ENCODE measurements around the gene NPHP1. TPM values are rescaled to one million over a fixed set of nuclear protein-coding genes. Genes with fewer than 3 reads are reported as not detected.

NPHP1 gene
- total and polyA plus RNA-seq, 2 of the 8 experiments (the other 6 are each of a cell fraction or from before 2014, with no cell fraction given) = 1.4 to 2.8 TPM

DNA sequence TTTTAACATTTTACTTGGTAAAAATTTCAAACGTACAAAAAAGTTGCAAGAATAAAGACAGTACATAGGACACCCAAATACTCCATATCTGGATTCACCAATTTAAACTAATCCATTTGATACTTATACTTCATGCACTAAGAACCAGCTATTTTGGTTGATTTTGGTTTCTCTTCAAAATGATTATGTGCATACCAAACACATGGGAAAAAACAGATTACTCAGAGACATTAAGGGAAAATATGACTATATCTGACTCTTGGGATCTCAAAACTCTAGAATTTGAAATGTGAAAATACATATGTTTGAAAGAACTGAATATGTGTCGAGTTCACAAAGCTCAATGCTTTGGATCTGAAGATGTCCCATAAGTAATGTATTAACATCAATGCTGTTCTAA lies 73.6 kb downstream of the NPHP1 start:
- no peak overlapping the region for H3K9ac ChIP-seq (replicated peaks in 1 of 4; ENCODE audit: extremely low read depth in 1 of 4, low read depth in 3 of 4, low read length in 3 of 4)
- DNase-seq (ENCODE audit: low read depth in 1 of 2, low spot score in 2 of 2) (no peak), FAIRE-seq (no peak)
- H3K79me2 ChIP-seq (ENCODE audit: control insufficient read depth in 1 of 2, insufficient read depth in 2 of 2, low read length in 2 of 2) = no peaks in the 10 kb centered on the region
- H4K5ac ChIP-seq (ENCODE audit: insufficient read length, low read depth, low read length) = no peak overlapping the region
- ChIA-PET POLR2A (ENCODE audit: partially characterized antibody) (no interaction called here), CTCF (ENCODE audit: partially characterized antibody) (interaction anchor here (0.8 kb wide), 1 partner anchor 15 kb away, joined by 3 read pairs; no protein-coding TSS in a partner anchor)
- no peaks in the 10 kb centered on the region for H3K4me1 ChIP-seq (replicated peaks in 1 of 4; ENCODE audit: control insufficient read depth in 3 of 4, insufficient read depth in 4 of 4, low read length in 3 of 4)
- no peak overlapping the region for H3K56ac ChIP-seq (replicated peaks; ENCODE audit: insufficient read length, low read depth, low read length)
- H2BK120ac ChIP-seq (replicated peaks; ENCODE audit: low read depth, low read length) = no peak overlapping the region
- no peaks in the 10 kb centered on the region for H3K27me3 ChIP-seq (replicated peaks in 1 of 4; ENCODE audit: control insufficient read depth in 3 of 4, extremely low read depth in 1 of 4, insufficient read depth in 3 of 4, low read length in 3 of 4)
- no peak overlapping the region for H3K23ac ChIP-seq (ENCODE audit: insufficient read length)
- 80% methylated on average over 2 of the region's 2 CpGs; no CpG with 5 or more reads in 1 of the 2 experiments for WGBS, 2 experiments (ENCODE audit: extremely low coverage in 1 of 2, insufficient coverage in 1 of 2, insufficient read length in 1 of 2, insufficient replicate concordance in 2 of 2, low coverage in 1 of 2, low lambda C conversion rate in 2 of 2, missing lambda C conversion rate in 1 of 2)
- H3K9me3 ChIP-seq (ENCODE audit: insufficient read depth in 2 of 2, low read depth in 1 of 2, low read length in 1 of 2) = no peaks in the 10 kb centered on the region
- H2BK15ac ChIP-seq (ENCODE audit: low read length) = no peak overlapping the region
- H4K8ac ChIP-seq (ENCODE audit: extremely low read depth, insufficient read depth, low read length) = no peak overlapping the region
- no peak overlapping the region for H2AK5ac ChIP-seq (ENCODE audit: low read depth, low read length)
- H3K23me2 ChIP-seq (ENCODE audit: low read depth, low read length) = no peaks in the 10 kb centered on the region
- no peak overlapping the region for H3K14ac ChIP-seq (ENCODE audit: insufficient read length)
- no peak overlapping the region for H3K4ac ChIP-seq (replicated peaks; ENCODE audit: insufficient read length, low read depth, low read length)
- H3K18ac ChIP-seq (ENCODE audit: extremely low read depth, low read length) = no peak overlapping the region
- H2BK20ac ChIP-seq (ENCODE audit: low read length) = no peak overlapping the region
- no peaks in the 10 kb centered on the region for H3K79me1 ChIP-seq (ENCODE audit: low read depth, low read length)
- no peak overlapping the region for H2BK12ac ChIP-seq (ENCODE audit: low read depth, low read length)
- H3K27ac ChIP-seq (ENCODE audit: low read depth, low read length) = no peak overlapping the region
- H2AFZ ChIP-seq (ENCODE audit: low read length) = no peak overlapping the region
- no peak overlapping the region for H4K91ac ChIP-seq (replicated peaks; ENCODE audit: insufficient read length, low read length)
- no peak overlapping the region for H2BK5ac ChIP-seq (ENCODE audit: low read depth, low read length)
- H4K20me1 ChIP-seq (replicated peaks in 1 of 2; ENCODE audit: control insufficient read depth in 1 of 2, insufficient read depth in 2 of 2, low read length in 2 of 2) = no peaks in the 10 kb centered on the region
- no peaks in the 10 kb centered on the region for H3K36me3 ChIP-seq (ENCODE audit: control insufficient read depth in 2 of 4, insufficient read depth in 4 of 4, low read length in 3 of 4)
- H3K4me2 ChIP-seq (ENCODE audit: insufficient read depth in 1 of 2, low read depth in 2 of 2, low read length in 2 of 2) = no peak overlapping the region
- no peak overlapping the region for H3K4me3 ChIP-seq (ENCODE audit: extremely low read depth in 1 of 4, insufficient read depth in 2 of 4, low read depth in 3 of 4, low read length in 4 of 4)
- TF ChIP-seq CBX8 (IDR thresholded peaks at IDR 0.05; ENCODE audit: borderline replicate concordance, low read depth, low read length) (no peak), TBP (IDR thresholded peaks at IDR 0.05; ENCODE audit: low read depth, low read length) (no peak), TCF12 (IDR thresholded peaks at IDR 0.05; ENCODE audit: low read depth, low read length) (no peak), YY1 (IDR thresholded peaks at IDR 0.05; ENCODE audit: low read depth, low read length) (no peak), SP2 (IDR thresholded peaks at IDR 0.05; ENCODE audit: low read length) (no peak), CHD2 (IDR thresholded peaks at IDR 0.05; ENCODE audit: low read length) (no peak), POLR2AphosphoS5 (IDR thresholded peaks at IDR 0.05; ENCODE audit: low read depth, low read length) (no peak), GTF2F1 (IDR thresholded peaks at IDR 0.05; ENCODE audit: borderline replicate concordance, low read depth, low read length) (no peak), KDM5A (IDR thresholded peaks at IDR 0.05; ENCODE audit: low read length) (no peak), PHF8 (conservative IDR thresholded peaks at IDR 0.05; ENCODE audit: low read depth, low read length) (no peak), HDAC2 (IDR thresholded peaks at IDR 0.05; ENCODE audit: borderline replicate concordance in 1 of 2, low read depth in 2 of 2, low read length in 2 of 2) (no peak), SRF (IDR thresholded peaks at IDR 0.05; ENCODE audit: low read depth, low read length) (no peak)
- TF ChIP-seq, protein P1, sequence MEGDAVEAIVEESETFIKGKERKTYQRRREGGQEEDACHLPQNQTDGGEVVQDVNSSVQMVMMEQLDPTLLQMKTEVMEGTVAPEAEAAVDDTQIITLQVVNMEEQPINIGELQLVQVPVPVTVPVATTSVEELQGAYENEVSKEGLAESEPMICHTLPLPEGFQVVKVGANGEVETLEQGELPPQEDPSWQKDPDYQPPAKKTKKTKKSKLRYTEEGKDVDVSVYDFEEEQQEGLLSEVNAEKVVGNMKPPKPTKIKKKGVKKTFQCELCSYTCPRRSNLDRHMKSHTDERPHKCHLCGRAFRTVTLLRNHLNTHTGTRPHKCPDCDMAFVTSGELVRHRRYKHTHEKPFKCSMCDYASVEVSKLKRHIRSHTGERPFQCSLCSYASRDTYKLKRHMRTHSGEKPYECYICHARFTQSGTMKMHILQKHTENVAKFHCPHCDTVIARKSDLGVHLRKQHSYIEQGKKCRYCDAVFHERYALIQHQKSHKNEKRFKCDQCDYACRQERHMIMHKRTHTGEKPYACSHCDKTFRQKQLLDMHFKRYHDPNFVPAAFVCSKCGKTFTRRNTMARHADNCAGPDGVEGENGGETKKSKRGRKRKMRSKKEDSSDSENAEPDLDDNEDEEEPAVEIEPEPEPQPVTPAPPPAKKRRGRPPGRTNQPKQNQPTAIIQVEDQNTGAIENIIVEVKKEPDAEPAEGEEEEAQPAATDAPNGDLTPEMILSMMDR (IDR thresholded peaks at IDR 0.05; ENCODE audit: control extremely low read depth in 1 of 3, insufficient read depth in 1 of 3, low read depth in 1 of 3, low read length in 3 of 3) = no peak
